Keratinocyte (primary cell): ENCODE data around the gene DTX4.

ENCODE experiments used
- EZH2 ChIP-seq: IDR thresholded peaks from one replicate; pipeline ENCODE4 v1.6.1; 2012; ENCODE audit warnings: inconsistent platforms, mild to moderate bottlenecking, low read length, moderate library complexity
- TF ChIP-seq, protein P1 (sequence below), 3 experiments: IDR thresholded peaks in 1 of 3; conservative IDR thresholded peaks in 1 of 3; optimal IDR thresholded peaks in 1 of 3; 2 replicates in 2 of 3; 3 replicates in 1 of 3; pipeline versions ENCODE3 to v1.5.1; 2011; ENCODE audit warnings: low read length in 3 of 3, mild to moderate bottlenecking in 3 of 3, moderate library complexity in 2 of 3, control low read depth in 1 of 3, inconsistent platforms in 1 of 3; ENCODE audit not compliant: insufficient read depth in 2 of 3; ENCODE audit errors: extremely low read depth in 1 of 3

DNA sequence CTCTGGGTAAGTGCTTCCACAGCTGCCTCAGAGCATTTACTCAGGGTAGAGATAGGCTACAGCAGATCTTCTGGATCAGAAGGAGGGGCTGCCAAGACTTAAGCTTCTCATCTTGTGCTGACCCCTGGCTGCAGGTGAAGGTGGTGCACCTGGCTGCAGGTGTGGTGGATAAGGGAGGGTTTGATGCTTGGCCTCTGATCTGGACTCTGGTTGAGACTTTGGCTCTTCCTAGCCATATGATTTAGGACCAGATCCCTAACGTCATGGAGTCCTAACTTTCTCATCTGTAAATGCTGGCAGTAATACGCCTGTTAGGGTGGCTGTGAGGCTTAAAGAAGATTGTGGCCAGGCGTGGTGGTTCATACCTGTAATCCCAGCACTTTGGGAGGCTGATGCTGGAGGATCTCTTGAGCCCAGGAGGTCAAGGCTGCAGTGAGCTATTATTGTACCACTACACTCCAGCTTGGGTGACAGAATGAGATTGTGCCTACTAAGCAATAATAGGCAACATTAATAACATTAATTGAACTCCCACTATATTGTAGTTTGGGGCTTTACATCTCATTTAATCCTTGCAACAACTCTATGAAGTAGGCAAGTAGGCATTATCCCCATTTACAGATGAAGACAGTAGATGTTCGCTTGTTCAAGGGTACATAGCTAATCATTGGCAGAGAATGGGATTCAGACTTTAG, 10.7 kb downstream of the DTX4 start:
- TF ChIP-seq, protein P1, sequence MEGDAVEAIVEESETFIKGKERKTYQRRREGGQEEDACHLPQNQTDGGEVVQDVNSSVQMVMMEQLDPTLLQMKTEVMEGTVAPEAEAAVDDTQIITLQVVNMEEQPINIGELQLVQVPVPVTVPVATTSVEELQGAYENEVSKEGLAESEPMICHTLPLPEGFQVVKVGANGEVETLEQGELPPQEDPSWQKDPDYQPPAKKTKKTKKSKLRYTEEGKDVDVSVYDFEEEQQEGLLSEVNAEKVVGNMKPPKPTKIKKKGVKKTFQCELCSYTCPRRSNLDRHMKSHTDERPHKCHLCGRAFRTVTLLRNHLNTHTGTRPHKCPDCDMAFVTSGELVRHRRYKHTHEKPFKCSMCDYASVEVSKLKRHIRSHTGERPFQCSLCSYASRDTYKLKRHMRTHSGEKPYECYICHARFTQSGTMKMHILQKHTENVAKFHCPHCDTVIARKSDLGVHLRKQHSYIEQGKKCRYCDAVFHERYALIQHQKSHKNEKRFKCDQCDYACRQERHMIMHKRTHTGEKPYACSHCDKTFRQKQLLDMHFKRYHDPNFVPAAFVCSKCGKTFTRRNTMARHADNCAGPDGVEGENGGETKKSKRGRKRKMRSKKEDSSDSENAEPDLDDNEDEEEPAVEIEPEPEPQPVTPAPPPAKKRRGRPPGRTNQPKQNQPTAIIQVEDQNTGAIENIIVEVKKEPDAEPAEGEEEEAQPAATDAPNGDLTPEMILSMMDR (optimal IDR thresholded peaks at IDR 0.05 in 1 of 3, IDR thresholded peaks at IDR 0.05 in 1 of 3, conservative IDR thresholded peaks at IDR 0.05 in 1 of 3; ENCODE audit: extremely low read depth in 1 of 3, insufficient read depth in 2 of 3, low read length in 3 of 3) = peak; percentile 70 to 87 (median 80)
- no peak for TF ChIP-seq EZH2
